Sigmoid colon (tissue), 7 donors: ENCODE results near the gene MLXIP. TPM values are rescaled to one million over a fixed set of nuclear protein-coding genes. Genes with fewer than 3 reads are reported as not detected.

Experiments used
- DNase-seq: peaks from one replicate; pipeline ENCODE4 v3.0.0-alpha.2; 2019
- H3K27ac ChIP-seq, 4 donors: fragments of 200-600 bp; sonication (generic); one replicate each; pipeline ENCODE4 v1.5.1; 2016 to 2019; ENCODE audit warnings: mild to moderate bottlenecking in 1 of 4
- H3K27me3 ChIP-seq, 3 donors: fragments of 200-600 bp; sonication (generic); one replicate each; pipeline ENCODE4 v1.5.1; 2019; ENCODE audit warnings: mild to moderate bottlenecking in 1 of 3
- H3K36me3 ChIP-seq, 4 donors: fragments of 200-600 bp; sonication (generic); one replicate each; pipeline ENCODE4 v1.5.1; 2016 to 2019
- H3K4me1 ChIP-seq, 4 donors: fragments of 200-600 bp; sonication (generic); one replicate each; pipeline ENCODE4 v1.5.1; 2017 to 2019
- H3K4me3 ChIP-seq, 4 donors: fragments of 200-600 bp; sonication (generic); one replicate each; pipeline ENCODE4 v1.5.1; 2017 to 2019; ENCODE audit warnings: mild to moderate bottlenecking in 2 of 4, moderate library complexity in 1 of 4
- H3K9me3 ChIP-seq, 4 donors: fragments of 200-600 bp in 3 of 4; sonication (generic) in 3 of 4; one replicate each; pipeline versions ENCODE4 v1.5.1 to v1.6.1; 2013 to 2019
- EP300 ChIP-seq, 4 donors: sonication (generic); formaldehyde crosslinking; IDR thresholded peaks; one replicate each; pipeline ENCODE4 v1.6.1; 2017; ENCODE audit warnings: antibody characterized with exemption in 4 of 4
- POLR2A ChIP-seq, 2 donors: fragments of 450-650 bp; IDR thresholded peaks; one replicate each; pipeline ENCODE4 v1.6.1; 2016; ENCODE audit warnings: antibody characterized with exemption in 2 of 2, mild to moderate bottlenecking in 2 of 2, moderate library complexity in 2 of 2
- POLR2AphosphoS5 ChIP-seq, 4 donors: sonication (generic); formaldehyde crosslinking; IDR thresholded peaks; one replicate each; pipeline ENCODE4 v1.6.1; 2017; ENCODE audit warnings: antibody characterized with exemption in 4 of 4
- WGBS, 2 donors: extraction: QIAGEN DNeasy Blood & Tissue Kit; methylation state at CpG; one replicate each; pipeline ENCODE4 v1.1.7; 2013; 5-methylcytosine and 5-hydroxymethylcytosine counted together
- intact Hi-C: fragments of 100-400 bp; cut with DNase I; formaldehyde crosslinking; loops from one replicate; pipeline ENCODE4 v1.15.1; 2023
- polyA plus RNA-seq, 3 donors: library from polyadenylated mRNA; stranded (reverse); fragments of 200-250 nt; gene quantifications; one replicate each; pipeline ENCODE4 v1.2.3, GENCODE V29; 2013
- total RNA-seq, 4 donors: library from RNA; depleted of rRNA; stranded (reverse); fragments of >200 nt; gene quantifications; one replicate each; pipeline ENCODE4 v1.1.0, GENCODE V29; 2016
- TF ChIP-seq, protein P1 (sequence below), 4 experiments: fragments of 450-650 bp in 3 of 4; fragments of 200-600 bp in 1 of 4; IDR thresholded peaks; one replicate each; pipeline ENCODE4 v1.5.1; 2016 to 2019; ENCODE audit warnings: antibody characterized with exemption in 4 of 4, mild to moderate bottlenecking in 3 of 4, moderate library complexity in 2 of 4
- donor health status: healthy with polysubstance abuse.
- donor health status: Bipolar disorder and iron deficiency.
- donor health status: healthy.

Gene MLXIP
- total and polyA plus RNA-seq, 7 donors, result 15.6 to 141 (median 37.5) TPM

DNA sequence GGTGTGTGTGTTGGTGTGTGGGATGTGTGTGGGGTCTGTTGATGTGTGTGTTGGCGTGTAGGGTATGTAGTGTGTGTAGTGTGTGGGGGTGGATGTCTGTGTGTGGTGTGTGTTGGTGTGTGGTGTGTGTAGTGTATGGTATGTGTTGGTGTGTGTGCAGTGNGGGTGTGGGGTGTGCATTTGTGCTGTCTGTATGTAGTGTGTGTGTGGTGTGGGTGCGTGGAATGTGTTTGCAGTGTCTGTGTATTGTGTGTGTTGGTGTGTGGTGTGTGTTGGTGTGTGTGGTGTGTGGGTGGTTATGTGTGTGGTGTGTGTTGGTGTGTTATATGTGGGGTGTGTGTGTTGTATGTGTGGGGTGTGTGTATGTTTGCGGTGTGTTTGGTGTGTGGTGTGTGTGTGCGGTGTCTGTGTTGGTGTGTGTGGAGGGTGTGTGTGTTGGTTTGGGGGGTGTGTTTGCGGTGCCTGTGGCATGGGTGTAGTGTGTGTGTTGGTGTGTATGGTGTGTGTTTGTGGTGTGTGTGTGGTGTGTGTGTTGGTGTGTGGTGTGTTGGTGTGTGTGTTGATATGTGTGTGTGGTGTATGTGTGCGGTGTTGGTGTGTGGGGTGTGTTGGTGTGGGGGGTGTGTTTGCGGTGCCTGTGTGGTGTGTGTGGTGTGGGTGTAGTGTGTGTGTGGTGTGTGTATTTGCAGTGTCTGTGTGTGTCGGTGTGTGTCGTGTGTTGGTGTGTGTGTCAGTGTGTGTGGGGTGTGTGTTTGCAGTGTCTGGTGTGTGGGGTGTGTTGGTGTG, 14.7 kb downstream of the MLXIP start:
- H3K36me3 ChIP-seq, result no peaks in the 10 kb centered on the region
- DNase-seq, result peak; percentile 50
- WGBS, 2 donors, result 83 to 96% methylated on average over 9 of the region's 9 CpGs
- no peak overlapping the region for H3K4me3 ChIP-seq
- peaks cover 0 to 100% (median 98%) of the 10 kb centered on the region in 4 donors for H3K4me1 ChIP-seq
- intact Hi-C loops, result no loop called here
- no peaks in the 10 kb centered on the region for H3K27me3 ChIP-seq
- TF ChIP-seq EP300 (IDR thresholded peaks at IDR 0.05) (no peak), POLR2AphosphoS5 (IDR thresholded peaks at IDR 0.05) (no peak), POLR2A (IDR thresholded peaks at IDR 0.05) (no peak)
- TF ChIP-seq, protein P1, sequence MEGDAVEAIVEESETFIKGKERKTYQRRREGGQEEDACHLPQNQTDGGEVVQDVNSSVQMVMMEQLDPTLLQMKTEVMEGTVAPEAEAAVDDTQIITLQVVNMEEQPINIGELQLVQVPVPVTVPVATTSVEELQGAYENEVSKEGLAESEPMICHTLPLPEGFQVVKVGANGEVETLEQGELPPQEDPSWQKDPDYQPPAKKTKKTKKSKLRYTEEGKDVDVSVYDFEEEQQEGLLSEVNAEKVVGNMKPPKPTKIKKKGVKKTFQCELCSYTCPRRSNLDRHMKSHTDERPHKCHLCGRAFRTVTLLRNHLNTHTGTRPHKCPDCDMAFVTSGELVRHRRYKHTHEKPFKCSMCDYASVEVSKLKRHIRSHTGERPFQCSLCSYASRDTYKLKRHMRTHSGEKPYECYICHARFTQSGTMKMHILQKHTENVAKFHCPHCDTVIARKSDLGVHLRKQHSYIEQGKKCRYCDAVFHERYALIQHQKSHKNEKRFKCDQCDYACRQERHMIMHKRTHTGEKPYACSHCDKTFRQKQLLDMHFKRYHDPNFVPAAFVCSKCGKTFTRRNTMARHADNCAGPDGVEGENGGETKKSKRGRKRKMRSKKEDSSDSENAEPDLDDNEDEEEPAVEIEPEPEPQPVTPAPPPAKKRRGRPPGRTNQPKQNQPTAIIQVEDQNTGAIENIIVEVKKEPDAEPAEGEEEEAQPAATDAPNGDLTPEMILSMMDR (IDR thresholded peaks at IDR 0.05), result no peak
- peak overlapping the region; percentile 77 to 92 (median 86) for H3K27ac ChIP-seq
- H3K9me3 ChIP-seq, result no peaks in the 10 kb centered on the region

DNA sequence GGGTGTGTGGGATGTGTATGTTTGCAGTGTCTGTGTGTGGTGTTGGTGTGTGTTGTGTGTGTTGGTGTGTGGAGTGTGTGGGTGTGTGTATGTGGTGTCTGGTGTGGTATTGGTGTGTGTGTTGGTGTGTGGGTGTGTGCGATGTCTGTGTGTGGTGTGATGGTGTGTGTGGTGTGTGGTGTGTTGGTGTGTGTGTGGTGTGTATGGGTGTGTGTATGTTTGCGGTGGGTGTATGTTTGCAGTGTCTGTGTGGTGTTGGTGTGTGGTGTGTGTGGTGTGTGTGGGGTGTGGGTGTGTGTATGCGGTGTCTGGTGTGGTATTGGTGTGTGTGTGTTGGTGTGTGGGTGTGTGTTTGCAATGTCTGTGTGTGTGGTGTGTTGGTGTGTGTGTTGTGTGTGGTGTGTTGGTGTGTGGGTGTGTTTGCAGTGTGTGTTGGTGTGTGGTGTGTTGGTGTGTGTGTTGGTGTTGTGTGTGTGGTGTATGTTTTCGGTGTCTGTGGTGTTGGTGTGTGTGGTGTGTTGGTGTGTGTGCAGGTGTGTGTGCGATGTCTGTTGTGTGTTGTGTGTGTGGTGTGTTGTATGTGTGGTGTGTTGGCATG, 15.7 kb downstream of the MLXIP start:
- Histone ChIP-seq H3K4me1 (peaks cover 0 to 100% (median 99%) of the 10 kb centered on the region in 4 donors), H3K4me3 (no peak overlapping the region), H3K27me3 (no peaks in the 10 kb centered on the region), H3K27ac (peak overlapping the region; percentile 32 to 92 (median 86)), H3K9me3 (no peaks in the 10 kb centered on the region), H3K36me3 (no peaks in the 10 kb centered on the region)
- TF ChIP-seq POLR2A (IDR thresholded peaks at IDR 0.05), result no peak
- 95 to 97% methylated on average over 5 of the region's 5 CpGs for WGBS, 2 donors
- intact Hi-C loops, result no loop called here
- peak; percentile 44 for DNase-seq

- Histone ChIP-seq H3K9me3 (no peaks in the 10 kb centered on the region), H3K27ac (peak overlapping the region; percentile 32 to 92 (median 86)), H3K4me1 (peaks cover 0 to 100% (median 99%) of the 10 kb centered on the region in 4 donors), H3K4me3 (no peak overlapping the region), H3K27me3 (no peaks in the 10 kb centered on the region), H3K36me3 (no peaks in the 10 kb centered on the region)
- DNase-seq, result peak; percentile 61
- intact Hi-C loops, result loop anchor here (5.0 kb wide), 1 partner anchor 33 kb away; no protein-coding TSS in a partner anchor
- WGBS, 2 donors, result 49 to 67% methylated on average over 10 of the region's 10 CpGs
- TF ChIP-seq POLR2AphosphoS5 (IDR thresholded peaks at IDR 0.05) (no peak), POLR2A (IDR thresholded peaks at IDR 0.05) (no peak), EP300 (IDR thresholded peaks at IDR 0.05) (no peak)
- TF ChIP-seq, protein P1 (IDR thresholded peaks at IDR 0.05), result no peak
Measured at GRCh38 chr12:122094735-122095631, 16.4 kb downstream of the MLXIP start.

GRCh38 chr12:122096014-122096413, 17.5 kb downstream of the MLXIP start:
- intact Hi-C loops, result loop anchor here (5.0 kb wide), 1 partner anchor 34 kb away; no protein-coding TSS in a partner anchor
- Histone ChIP-seq H3K27ac (peak overlapping the region; percentile 77 to 92 (median 86)), H3K9me3 (no peaks in the 10 kb centered on the region), H3K27me3 (no peaks in the 10 kb centered on the region), H3K4me1 (peaks cover 0 to 100% (median 97%) of the 10 kb centered on the region in 4 donors), H3K4me3 (peak overlapping the region in 1 of 4 donors; percentile 24), H3K36me3 (no peaks in the 10 kb centered on the region)
- TF ChIP-seq EP300 (IDR thresholded peaks at IDR 0.05), result no peak
- TF ChIP-seq, protein P1 (IDR thresholded peaks at IDR 0.05), result no peak
- no peak for TF ChIP-seq POLR2AphosphoS5 (IDR thresholded peaks at IDR 0.05)
- no peak for TF ChIP-seq POLR2A (IDR thresholded peaks at IDR 0.05)
- 32 to 69% methylated on average over 9 of the region's 9 CpGs for WGBS, 2 donors
- DNase-seq, result peak; percentile 25
